Right lobe of liver (tissue), 4 donors: ENCODE data around the gene KCNB1.

ENCODE experiments used
- CTCF ChIP-seq, 4 donors: fragments of 200-600 bp in 3 of 4; fragments of 450-650 bp in 1 of 4; IDR thresholded peaks; one replicate each; pipeline versions ENCODE4 v1.5.1 to v1.8.0; 2016 to 2022; ENCODE audit warnings: antibody characterized with exemption in 4 of 4, mild to moderate bottlenecking in 2 of 4
- POLR2A ChIP-seq: fragments of 450-650 bp; IDR thresholded peaks from one replicate; pipeline ENCODE4 v1.6.1; 2017; ENCODE audit warnings: antibody characterized with exemption, mild to moderate bottlenecking
- donor health status: DM: no; HTN: no; CAD: no.
- donor health status: DM: no; HTN: no; CAD: no.
- donor health status: DM: no; HTN: yes; CAD: no.

GRCh38 chr20:49367113-49367512 is 115.4 kb downstream of the KCNB1 start:
- TF ChIP-seq POLR2A (no peak), CTCF (IDR thresholded peaks at IDR 0.05) (no peak)
